Caco-2 (cell line): ENCODE results near the gene SGK2. TPM values are rescaled to one million over a fixed set of nuclear protein-coding genes. Genes with fewer than 3 reads are reported as not detected.

Experiments
- BruUV-seq: library from RNA; stranded (reverse); fragments of 400-500 nt; replicated peaks from 2 replicates; lab custom pipeline; 2021; lab: Mats Ljungman, UMichigan
- CTCF ChIA-PET: fragments of 300-600 bp; sonication (Branson Sonifier 250); formaldehyde crosslinking; loops from one replicate; lab custom pipeline; 2022; ENCODE audit warnings: antibody characterized with exemption; lab: Charles Lee
- POLR2A ChIA-PET: fragments of 300-600 bp; sonication (Branson Sonifier 250); formaldehyde crosslinking; loops from one replicate; lab custom pipeline; 2022; ENCODE audit warnings: antibody characterized with exemption; lab: Charles Lee
- DNase-seq, 2 experiments: peaks; one replicate each; pipeline versions ENCODE4 v3.0.0 to v3.0.0-alpha.2; 2020 to 2022
- H3K27me3 ChIP-seq: replicated peaks from 2 replicates; pipeline ENCODE4 v1.6.0; 2011; ENCODE audit warnings: low read length; ENCODE audit not compliant: control insufficient read depth, insufficient read depth
- H3K36me3 ChIP-seq: 2 replicates; pipeline ENCODE4 v1.5.1; 2011; ENCODE audit warnings: low read length; ENCODE audit not compliant: control insufficient read depth, insufficient read depth
- H3K4me1 ChIP-seq: fragments of 250-450 bp; sonication (Bioruptor Pico); 2 replicates; pipeline ENCODE4 v1.5.1; 2020; ENCODE audit warnings: mild to moderate bottlenecking
- H3K4me3 ChIP-seq: 2 replicates; pipeline ENCODE4 v1.5.1; 2011; ENCODE audit warnings: low read depth, mild to moderate bottlenecking, control low read depth, low read length
- H3K9me3 ChIP-seq: fragments of 250-450 bp; sonication (Bioruptor Pico); 2 replicates; pipeline ENCODE4 v1.5.1; 2020; ENCODE audit warnings: mild to moderate bottlenecking, moderate library complexity
- H3K27ac Mint-ChIP-seq: one replicate; pipeline ENCODE4 v1.8.0; 2022; ENCODE audit warnings: mixed read lengths; ENCODE audit not compliant: unreplicated experiment
- H3K27me3 Mint-ChIP-seq: one replicate; pipeline ENCODE4 v1.8.0; 2022; ENCODE audit warnings: mixed read lengths; ENCODE audit not compliant: insufficient read depth, unreplicated experiment
- H3K36me3 Mint-ChIP-seq: one replicate; pipeline ENCODE4 v1.8.0; 2022; ENCODE audit warnings: mild to moderate bottlenecking, mixed read lengths; ENCODE audit not compliant: insufficient read depth, unreplicated experiment
- H3K4me1 Mint-ChIP-seq: one replicate; pipeline ENCODE4 v1.8.0; 2022; ENCODE audit warnings: low read depth, mixed read lengths; ENCODE audit not compliant: unreplicated experiment
- H3K4me3 Mint-ChIP-seq: one replicate; pipeline ENCODE4 v1.8.0; 2022; ENCODE audit warnings: mild to moderate bottlenecking, moderate library complexity, mixed read lengths; ENCODE audit not compliant: unreplicated experiment
- H3K9me3 Mint-ChIP-seq: one replicate; pipeline ENCODE4 v1.8.0; 2022; ENCODE audit warnings: mixed read lengths; ENCODE audit not compliant: unreplicated experiment
- CTCF ChIP-seq, 2 experiments: fragments of 200-600 bp in 1 of 2; IDR thresholded peaks; 1 replicate in 1 of 2; 2 replicates in 1 of 2; pipeline versions ENCODE4 v1.5.1 to v1.8.0; 2011 to 2022; ENCODE audit warnings: antibody characterized with exemption in 1 of 2, control low read depth in 1 of 2, inconsistent platforms in 1 of 2, low read depth in 1 of 2, low read length in 1 of 2, mild to moderate bottlenecking in 1 of 2, moderate library complexity in 1 of 2; ENCODE audit not compliant: insufficient read depth in 1 of 2, severe bottlenecking in 1 of 2, unreplicated experiment in 1 of 2
- intact Hi-C: fragments of 100-400 bp; cut with micrococcal nuclease; formaldehyde crosslinking; loops from one replicate; pipeline ENCODE4 v1.10.0; 2022; ENCODE audit not compliant: unreplicated experiment
- total RNA-seq: library from RNA; stranded (reverse); gene quantifications from 2 replicates; pipeline ENCODE4 v1.2.3, GENCODE V29; 2022

The SGK2 gene
- total RNA-seq, 1 experiment from 2014 or later: 5.2 TPM

GRCh38 chr20:43516251-43516824 is 42.5 kb upstream of the SGK2 start:
- Mint-ChIP-seq H3K27ac (no peak overlapping the region), H3K36me3 (no peaks in the 10 kb centered on the region), H3K4me1 (no peaks in the 10 kb centered on the region), H3K9me3 (no peaks in the 10 kb centered on the region), H3K27me3 (peaks cover 2% of the 10 kb centered on the region), H3K4me3 (no peak overlapping the region)
- no peak for TF ChIP-seq CTCF (IDR thresholded peaks at IDR 0.05; ENCODE audit: insufficient read depth in 1 of 2, low read depth in 1 of 2, low read length in 1 of 2, severe bottlenecking in 1 of 2, unreplicated experiment in 1 of 2)
- no peaks in the 10 kb centered on the region for H3K36me3 ChIP-seq
- BruUV-seq: no TSS peak
- peaks cover 10% of the 10 kb centered on the region; the same call in 1 of the 2 replicates for H3K9me3 ChIP-seq
- H3K4me1 ChIP-seq: no peaks in the 10 kb centered on the region
- DNase-seq: no peak
- H3K27me3 ChIP-seq: no peaks in the 10 kb centered on the region
- no peak overlapping the region for H3K4me3 ChIP-seq
- POLR2A ChIA-PET: no interaction called here
- CTCF ChIA-PET: no interaction called here
- intact Hi-C loops: no loop called here

- DNase-seq: no peak
- H3K27me3 Mint-ChIP-seq: peaks cover 4% of the 10 kb centered on the region
- intact Hi-C loops: no loop called here
- H3K9me3 ChIP-seq: peaks cover 15% of the 10 kb centered on the region
- no peak overlapping the region for H3K27ac Mint-ChIP-seq
- no peaks in the 10 kb centered on the region for H3K27me3 ChIP-seq
- BruUV-seq: no TSS peak
- ChIA-PET CTCF (no interaction called here), POLR2A (no interaction called here)
- no peaks in the 10 kb centered on the region for H3K36me3 Mint-ChIP-seq
- H3K4me3 ChIP-seq: no peak overlapping the region
- H3K4me3 Mint-ChIP-seq: no peak overlapping the region
- no peak for TF ChIP-seq CTCF (IDR thresholded peaks at IDR 0.05; ENCODE audit: insufficient read depth in 1 of 2, low read depth in 1 of 2, low read length in 1 of 2, severe bottlenecking in 1 of 2, unreplicated experiment in 1 of 2)
- H3K36me3 ChIP-seq: no peaks in the 10 kb centered on the region
- H3K4me1 Mint-ChIP-seq: no peaks in the 10 kb centered on the region
- H3K4me1 ChIP-seq: no peaks in the 10 kb centered on the region
- H3K9me3 Mint-ChIP-seq: no peaks in the 10 kb centered on the region
Measured at GRCh38 chr20:43520074-43520630, 38.7 kb upstream of the SGK2 start.

GRCh38 chr20:43525021-43525420 is 33.8 kb upstream of the SGK2 start:
- Histone ChIP-seq H3K27me3 (no peaks in the 10 kb centered on the region), H3K9me3 (peaks cover 10% of the 10 kb centered on the region), H3K4me3 (no peak overlapping the region), H3K4me1 (no peaks in the 10 kb centered on the region), H3K36me3 (no peaks in the 10 kb centered on the region)
- H3K9me3 Mint-ChIP-seq: no peaks in the 10 kb centered on the region
- CTCF ChIA-PET: interaction anchor here (0.7 to 1.7 kb wide), 3 partner anchors 167 to 1360 kb away, joined by 3 to 4 read pairs (median 4); no protein-coding TSS in a partner anchor
- H3K27ac Mint-ChIP-seq: no peak overlapping the region
- H3K27me3 Mint-ChIP-seq: peaks cover 14% of the 10 kb centered on the region
- no peaks in the 10 kb centered on the region for H3K4me1 Mint-ChIP-seq
- peak in 1 of 2 experiments; percentile 29 for DNase-seq
- intact Hi-C loops: no loop called here
- POLR2A ChIA-PET: no interaction called here
- BruUV-seq: no TSS peak
- no peak overlapping the region for H3K4me3 Mint-ChIP-seq
- H3K36me3 Mint-ChIP-seq: no peaks in the 10 kb centered on the region
- TF ChIP-seq CTCF (IDR thresholded peaks at IDR 0.05; ENCODE audit: insufficient read depth in 1 of 2, low read depth in 1 of 2, low read length in 1 of 2, severe bottlenecking in 1 of 2, unreplicated experiment in 1 of 2): peak in 1 of 2 experiments; percentile 10
